PC-3 (cell line): ENCODE measurements around the gene NBEAL1.

Experiments used
- EZH2 ChIP-seq: fragments of 300-600 bp; sonication (generic); IDR thresholded peaks from one replicate; pipeline ENCODE4 v1.6.1; 2017; ENCODE audit warnings: antibody characterized with exemption, mild to moderate bottlenecking, low read length; ENCODE audit not compliant: unreplicated experiment
- EZH2phosphoT487 ChIP-seq: fragments of 300-600 bp; sonication (generic); IDR thresholded peaks from 2 replicates; pipeline ENCODE4 v1.6.1; 2018; ENCODE audit warnings: mild to moderate bottlenecking, antibody characterized with exemption, low read length, borderline replicate concordance
- TF ChIP-seq, protein P1 (sequence below): fragments of 300-600 bp; sonication (generic); conservative IDR thresholded peaks from 2 replicates; pipeline ENCODE4 v1.5.1; 2017; ENCODE audit warnings: antibody characterized with exemption, low read depth, mild to moderate bottlenecking, low read length

DNA sequence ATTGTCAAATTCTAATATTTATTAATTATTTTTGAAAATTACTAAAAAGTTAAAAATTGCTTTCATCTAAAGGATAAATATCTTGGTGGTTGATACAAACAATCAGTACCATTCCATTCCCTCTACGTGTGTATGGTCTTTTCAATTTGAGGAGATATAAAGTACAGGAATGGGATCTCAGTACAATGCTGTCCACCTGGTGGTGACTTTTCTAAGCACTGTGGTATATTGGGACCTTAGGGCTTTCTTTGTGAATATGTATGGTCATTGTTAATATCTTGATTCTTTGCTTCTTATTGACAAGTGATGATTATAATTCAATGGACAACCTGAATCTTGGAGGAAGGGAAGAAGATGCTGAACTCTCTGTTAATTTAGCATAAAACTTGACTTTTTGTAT, 83.1 kb downstream of the NBEAL1 start:
- TF ChIP-seq, protein P1, sequence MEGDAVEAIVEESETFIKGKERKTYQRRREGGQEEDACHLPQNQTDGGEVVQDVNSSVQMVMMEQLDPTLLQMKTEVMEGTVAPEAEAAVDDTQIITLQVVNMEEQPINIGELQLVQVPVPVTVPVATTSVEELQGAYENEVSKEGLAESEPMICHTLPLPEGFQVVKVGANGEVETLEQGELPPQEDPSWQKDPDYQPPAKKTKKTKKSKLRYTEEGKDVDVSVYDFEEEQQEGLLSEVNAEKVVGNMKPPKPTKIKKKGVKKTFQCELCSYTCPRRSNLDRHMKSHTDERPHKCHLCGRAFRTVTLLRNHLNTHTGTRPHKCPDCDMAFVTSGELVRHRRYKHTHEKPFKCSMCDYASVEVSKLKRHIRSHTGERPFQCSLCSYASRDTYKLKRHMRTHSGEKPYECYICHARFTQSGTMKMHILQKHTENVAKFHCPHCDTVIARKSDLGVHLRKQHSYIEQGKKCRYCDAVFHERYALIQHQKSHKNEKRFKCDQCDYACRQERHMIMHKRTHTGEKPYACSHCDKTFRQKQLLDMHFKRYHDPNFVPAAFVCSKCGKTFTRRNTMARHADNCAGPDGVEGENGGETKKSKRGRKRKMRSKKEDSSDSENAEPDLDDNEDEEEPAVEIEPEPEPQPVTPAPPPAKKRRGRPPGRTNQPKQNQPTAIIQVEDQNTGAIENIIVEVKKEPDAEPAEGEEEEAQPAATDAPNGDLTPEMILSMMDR: peak; percentile 60
- TF ChIP-seq EZH2 (no peak), EZH2phosphoT487 (no peak)
